ENCODE measurements around the gene FRMPD4.

FRMPD4 gene

DNA sequence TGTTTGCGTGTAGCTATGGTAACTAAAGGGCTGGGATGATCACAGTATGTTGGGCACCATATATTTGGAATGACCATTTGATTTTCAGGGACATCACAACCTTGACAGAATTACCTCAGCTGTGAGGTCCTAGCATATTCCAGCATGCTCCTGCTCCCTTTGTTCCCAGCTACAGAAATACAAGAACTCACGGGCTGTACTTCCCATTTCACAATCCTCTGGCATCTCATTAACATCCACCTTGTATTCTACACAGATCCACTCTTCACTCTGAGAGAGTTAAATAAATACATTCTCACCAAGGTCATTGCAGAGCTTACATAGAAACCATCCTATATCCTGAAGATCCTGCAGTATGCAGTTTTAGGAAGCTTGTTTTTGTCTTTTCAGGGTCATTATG is 169.7 kb downstream of the FRMPD4 start:
- no peak for FAIRE-seq

DNA sequence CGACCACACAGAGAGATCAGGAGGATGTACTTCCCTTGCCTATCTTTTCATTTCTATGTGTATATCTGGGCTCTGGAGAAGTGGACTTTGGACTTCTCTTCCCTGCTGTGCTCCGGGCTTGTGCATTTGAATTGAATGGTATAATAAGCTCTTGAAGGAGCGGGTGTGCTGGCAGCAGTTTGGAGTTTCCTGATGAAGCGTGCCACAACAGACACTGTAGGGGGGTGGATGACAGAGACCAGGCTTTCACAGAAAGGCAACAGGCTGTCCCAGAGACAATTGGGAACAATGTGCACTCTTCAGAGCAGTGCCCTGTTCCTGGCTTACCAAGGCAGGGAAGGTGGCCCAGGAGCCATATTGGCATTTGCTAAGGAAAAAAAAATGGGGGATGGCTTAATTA is 170.1 kb downstream of the FRMPD4 start:
- no peak for FAIRE-seq

DNA sequence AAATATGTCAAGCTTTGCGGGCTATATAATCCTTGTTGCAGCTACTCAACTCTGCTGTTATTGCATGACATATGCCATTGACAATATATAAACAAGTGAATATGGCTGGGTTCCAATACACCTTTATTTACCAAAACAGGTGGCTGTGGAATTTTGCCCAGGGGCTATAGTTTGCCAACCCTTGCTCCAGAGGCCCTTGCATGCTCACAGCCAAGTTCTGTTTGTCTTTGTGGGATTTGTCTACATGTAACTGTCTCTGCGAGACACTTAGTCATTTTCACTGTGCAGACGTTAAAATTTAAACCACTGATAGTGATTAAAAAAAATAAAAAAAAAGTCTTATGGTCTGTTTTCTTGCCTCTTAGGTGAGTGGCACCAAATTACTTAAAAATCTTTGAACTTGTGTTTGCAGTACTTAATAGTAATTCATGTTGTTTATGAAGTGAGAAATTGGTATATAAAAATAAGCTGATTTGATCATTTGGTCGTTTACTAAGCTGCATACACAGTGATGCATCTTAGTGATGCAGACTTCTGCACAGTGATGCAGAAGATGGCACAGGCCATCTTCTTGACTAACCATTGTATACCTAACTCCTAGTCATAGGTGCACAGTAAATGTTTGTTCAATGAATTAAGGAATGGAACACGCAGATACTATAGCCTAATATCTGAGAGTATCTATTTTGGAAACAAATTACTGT is 170.9 kb downstream of the FRMPD4 start:
- no peak for FAIRE-seq

DNA sequence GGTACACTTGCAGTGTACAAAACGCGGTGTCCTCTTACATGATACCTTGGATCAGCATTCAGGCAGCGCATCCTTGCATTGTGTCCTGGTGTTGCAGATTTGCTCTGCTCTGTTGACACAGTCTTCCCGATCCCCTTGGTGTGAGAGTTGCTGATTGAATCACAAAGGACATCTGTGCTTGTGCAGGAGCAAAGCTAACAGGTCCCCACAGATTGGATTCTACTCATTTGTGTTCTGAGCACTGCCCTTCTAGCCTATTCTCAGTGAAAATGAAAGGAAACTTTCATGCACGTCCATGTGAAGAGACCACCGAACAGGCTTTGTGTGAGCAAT is 171.4 kb downstream of the FRMPD4 start:
- no peak for FAIRE-seq

DNA sequence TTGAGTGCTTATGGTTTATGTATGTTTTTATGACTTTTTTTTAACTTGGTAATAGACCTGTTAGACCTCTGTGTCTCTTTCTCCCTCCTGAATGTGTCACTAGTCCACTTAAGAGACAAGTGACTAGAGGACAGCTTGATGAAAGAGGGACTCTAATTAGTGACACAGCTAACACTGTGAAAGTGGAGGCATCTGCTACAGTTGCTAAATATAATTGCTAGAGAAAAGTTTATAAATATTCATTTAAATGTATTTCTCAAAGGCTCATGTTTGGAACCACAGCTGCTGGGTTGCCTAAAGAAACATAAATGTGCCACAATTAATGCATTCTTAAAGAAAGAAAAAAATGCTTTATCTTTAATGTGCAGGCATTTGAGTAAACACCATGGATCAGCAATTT is 176.4 kb downstream of the FRMPD4 start:
- no peak for FAIRE-seq

DNA sequence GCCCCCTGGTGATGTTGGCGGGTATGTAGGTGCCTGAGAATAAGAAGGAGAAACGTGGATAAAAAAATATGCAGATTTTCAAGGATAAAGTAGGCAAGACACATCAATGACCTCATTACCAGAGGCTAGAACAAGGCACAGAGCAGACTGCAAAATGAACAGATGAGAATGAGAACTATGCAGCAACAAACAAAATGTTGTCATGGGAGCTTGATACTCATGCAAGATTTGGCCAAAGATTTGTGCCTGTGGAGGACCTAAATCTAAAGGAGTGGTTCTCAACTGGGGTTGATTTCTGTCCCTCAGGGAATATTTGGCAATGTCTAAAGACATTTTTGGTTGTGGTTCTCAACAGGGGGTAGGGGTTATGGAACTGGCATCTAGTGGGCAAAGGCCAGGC is 177.3 kb downstream of the FRMPD4 start:
- FAIRE-seq, result no peak

DNA sequence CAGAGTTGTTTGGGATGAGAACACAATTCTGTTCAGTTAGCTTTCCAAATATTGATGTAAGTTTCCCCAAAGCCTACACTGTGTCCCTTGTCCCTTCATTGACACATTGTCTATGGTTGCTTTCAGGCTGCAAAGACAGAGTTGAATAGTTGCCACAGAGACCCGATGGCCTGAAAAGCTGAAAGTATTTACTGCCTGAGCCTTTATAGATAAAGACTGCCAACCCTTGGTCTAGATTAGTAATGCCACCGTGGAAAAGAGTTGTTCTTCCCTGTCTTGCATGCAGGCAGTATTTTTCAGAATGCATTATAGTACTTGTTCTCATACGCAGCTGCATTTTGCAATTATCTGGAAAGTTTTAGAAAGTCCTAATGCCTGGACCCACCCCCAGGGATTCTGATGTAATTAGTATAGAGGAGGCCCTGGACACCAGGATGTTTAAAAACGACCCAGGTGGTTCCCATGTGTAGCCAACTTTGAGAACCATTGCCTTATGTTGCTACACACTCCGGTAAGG is 180.8 kb downstream of the FRMPD4 start:
- no peak for FAIRE-seq

DNA sequence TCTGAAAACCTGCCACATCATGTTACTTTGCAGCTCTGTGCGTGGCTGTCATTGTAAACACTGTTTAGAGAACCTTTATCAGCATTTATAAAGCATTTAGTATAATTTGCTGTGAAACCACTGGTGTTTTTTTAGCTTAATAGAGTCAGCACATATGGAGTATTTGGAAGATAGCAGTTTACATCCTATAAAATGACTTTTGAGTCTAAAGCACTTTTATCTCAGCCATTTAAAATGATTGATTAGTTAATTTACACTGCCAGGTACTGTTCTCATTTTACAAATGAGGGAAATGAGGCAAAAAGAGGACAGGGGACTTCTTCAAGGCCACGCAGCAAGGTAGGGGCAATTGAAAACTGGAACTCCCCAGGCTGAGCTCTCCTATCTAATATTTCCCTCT is 181.7 kb downstream of the FRMPD4 start:
- FAIRE-seq, result no peak

DNA sequence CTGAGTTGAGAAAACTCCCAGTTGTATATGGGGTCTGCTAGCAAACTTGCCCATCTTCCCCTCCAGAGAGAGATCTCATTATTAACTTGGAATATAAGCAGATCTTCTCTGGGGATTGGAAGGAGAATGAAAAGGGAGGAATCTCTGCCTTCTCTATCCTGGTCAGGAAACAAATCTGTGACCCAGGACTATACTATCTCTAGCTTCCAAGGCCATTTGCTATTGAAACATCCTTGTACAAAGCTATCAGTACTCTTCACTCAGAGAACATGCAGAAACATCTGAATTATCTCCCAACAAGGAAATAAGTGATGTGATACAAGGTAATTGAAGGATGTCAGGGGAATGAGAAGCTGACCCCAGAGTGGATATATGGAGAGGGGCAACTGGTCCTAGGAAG is 183.8 kb downstream of the FRMPD4 start:
- FAIRE-seq, result no peak

DNA sequence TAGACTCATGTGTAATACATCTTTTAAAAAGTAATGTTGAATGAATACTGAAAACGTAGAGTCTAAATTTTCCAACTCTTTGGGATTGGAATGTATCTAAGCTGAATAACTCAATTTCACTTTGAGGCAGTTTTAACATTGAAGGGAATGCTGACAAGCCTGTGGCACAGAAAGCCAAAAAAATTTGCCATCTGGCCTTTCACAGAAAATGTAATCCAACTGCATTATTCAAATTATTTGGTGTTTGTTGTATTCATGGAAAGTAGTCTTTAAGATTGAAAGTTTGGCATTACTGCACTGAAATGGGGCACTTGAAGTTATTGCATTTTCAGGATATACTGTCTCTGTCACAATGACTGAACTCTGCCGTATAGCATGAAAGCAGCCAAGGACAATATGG is 186.9 kb downstream of the FRMPD4 start:
- FAIRE-seq, result no peak

DNA sequence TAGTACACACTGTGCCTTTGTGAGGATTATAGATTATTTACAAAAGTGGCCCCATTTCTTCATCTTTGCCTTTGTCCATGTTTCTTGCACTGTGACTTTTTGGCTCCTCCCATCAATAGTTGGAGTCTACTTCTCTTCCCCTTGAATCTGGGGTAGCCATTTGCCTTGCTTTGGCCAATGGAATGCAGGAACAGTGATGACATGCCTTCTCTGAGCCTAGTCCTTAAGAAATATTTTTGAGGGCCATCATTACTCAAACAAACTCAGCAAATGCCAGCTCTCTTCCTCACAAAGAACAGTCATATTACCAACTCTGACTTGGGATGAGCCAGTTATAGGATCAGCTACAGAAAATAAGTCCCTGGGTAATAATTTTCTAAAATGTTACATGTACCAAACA is 189.6 kb downstream of the FRMPD4 start:
- FAIRE-seq, result no peak

DNA sequence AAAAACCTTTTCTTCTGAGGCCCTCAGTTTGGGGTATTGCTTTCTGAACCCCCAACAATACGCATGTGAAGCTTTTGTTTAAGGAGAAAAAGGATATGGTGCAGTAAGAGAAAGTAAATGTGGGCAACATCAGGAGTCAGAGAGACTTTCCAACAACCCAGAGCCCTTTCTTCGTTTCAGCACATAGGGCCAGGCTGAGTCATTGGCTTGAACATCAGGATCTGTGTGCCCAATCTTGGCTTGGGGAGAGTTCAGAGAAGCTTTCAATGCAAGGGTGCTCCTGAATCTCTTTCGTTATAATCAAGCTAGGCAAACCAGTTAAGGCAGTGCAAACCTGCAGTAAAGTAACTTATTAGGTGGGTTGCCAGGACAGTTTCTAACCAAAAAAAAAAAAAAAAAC is 191.2 kb downstream of the FRMPD4 start:
- no peak for FAIRE-seq

DNA sequence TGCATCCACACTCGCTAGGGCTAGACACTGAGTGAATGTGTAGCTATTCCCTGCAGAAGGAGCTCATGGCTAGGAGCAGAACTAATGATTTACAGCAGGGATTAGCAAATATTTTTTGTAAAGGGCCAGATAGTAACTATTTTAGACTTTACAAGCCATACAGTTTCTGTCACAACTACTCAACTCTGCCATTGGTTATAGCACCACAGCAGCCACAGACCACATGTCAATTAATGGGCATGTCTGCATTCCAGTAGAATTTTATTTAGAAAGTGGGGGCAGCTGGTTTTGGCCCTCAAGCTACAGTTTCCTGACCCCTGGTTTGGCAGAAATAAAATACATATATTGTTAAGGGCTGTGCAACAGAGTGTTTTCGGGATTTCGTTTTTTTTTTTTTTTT is 192.6 kb downstream of the FRMPD4 start:
- no peak for FAIRE-seq

DNA sequence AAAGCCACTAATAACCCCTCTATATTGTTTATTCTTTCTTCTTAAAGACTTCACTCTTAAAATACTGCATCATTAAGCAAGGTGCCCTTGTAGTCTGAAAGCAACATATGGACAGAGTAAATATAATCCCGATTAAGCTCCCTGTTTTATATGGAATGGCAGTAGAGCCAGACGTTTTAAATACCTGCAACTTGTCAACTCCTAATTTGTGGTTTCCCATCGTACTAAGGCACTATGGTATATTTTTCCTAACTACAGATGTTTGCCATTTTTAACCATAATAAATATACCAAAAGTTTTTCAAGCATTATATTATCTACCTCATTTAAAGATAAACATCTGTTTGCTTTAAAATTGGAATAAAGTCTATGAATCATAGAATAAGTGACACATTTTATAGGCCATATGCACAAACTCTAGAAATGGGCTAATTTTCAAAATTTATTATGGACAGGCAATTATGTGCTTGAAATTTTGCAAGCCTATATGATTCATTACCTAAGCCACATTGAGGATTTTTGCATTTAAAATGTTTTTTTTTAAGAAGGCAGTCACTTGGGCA is 194.6 kb downstream of the FRMPD4 start:
- FAIRE-seq, result no peak

DNA sequence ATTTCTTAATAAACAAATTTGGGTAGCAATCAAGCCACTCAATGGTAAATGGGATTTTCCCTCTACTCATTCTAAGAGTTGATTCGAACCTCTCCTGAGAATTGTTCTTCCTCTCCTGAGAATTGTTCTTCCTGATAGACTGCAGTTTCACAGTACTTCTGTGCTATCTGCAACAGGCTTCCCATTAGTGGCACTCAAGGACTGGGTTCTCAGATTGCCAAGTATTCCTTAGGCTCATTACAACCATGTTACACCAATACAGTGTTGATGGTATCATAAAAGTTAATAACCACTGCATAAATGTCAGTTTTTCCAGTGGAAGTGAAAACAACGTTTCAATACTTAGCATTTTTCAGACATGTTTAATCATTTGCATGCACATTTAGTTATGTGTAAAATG is 201.6 kb downstream of the FRMPD4 start:
- FAIRE-seq, result no peak

DNA sequence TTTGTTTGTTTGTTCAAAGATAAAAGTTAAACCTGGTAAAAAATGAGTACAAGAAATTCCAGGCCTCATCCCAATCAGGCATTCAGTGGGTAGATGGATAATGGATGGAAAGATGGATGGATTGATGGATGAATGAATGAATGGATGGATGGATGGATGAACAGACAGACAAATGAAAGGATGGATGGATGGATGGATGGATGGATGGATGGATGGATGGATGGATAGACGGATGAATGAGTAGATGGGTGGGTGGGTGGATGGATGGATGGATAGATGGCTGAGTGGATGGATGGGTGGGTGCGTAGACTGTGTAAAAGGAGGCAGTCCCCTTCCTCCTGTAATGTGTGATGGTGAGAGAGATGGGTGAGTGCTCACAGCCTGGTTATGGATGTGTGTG is 206.7 kb downstream of the FRMPD4 start:
- no peak for FAIRE-seq

DNA sequence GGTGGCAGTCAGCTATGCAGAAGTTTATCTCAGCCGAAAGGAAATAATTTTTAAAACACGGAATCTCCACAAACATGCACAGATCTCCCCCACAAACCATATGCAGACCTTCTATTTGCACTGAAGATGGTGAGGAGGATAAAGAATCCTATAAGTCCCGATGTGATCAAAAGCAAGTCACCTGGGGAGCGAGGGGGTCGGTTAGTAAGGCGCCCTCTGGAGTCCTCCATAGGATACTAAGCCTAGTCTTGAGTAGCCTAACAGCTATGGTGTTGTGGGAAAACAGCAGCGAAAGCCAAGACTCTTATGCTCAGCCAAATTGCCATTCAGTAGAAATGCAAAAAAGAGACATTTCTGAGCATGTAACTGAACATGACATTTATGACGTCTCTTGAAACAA is 210.9 kb downstream of the FRMPD4 start:
- FAIRE-seq, result no peak

DNA sequence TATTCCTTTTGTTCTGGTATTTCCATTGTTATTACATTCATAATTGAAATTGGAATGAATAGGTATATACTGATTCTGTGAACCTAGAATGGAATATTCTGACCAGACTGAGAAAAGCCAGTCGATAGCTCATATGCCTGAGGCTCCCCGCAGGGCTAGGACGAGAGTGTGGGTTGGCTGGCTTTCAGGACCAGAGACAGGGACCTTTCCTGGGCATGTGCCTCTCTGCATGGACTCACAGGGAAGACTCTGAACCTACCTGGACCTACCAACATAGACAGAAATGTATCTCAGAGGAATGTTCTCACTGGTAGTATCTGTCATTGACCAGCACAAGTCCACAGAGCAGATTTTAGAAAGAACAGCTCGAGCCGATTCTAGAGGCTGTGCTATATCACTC is 214.6 kb downstream of the FRMPD4 start:
- no peak for FAIRE-seq

DNA sequence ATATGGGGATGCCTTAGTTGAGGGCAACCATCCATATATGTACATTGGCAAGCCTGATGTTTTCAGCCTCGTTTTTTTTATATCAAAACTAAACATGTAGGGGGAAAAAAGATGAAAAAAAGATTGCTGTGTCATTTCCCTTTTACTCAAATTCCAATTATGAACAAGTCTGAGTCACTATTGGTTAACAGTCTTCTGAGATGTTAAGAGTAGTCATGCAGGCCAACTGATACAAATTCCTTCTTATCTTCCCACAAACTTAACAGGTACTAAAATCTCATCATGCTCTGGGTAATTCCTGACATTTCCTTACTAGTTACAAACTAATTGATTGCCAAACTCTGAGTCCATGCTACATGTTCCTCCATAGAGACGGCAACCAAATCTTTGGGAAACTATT is 222.1 kb downstream of the FRMPD4 start:
- FAIRE-seq, result no peak

DNA sequence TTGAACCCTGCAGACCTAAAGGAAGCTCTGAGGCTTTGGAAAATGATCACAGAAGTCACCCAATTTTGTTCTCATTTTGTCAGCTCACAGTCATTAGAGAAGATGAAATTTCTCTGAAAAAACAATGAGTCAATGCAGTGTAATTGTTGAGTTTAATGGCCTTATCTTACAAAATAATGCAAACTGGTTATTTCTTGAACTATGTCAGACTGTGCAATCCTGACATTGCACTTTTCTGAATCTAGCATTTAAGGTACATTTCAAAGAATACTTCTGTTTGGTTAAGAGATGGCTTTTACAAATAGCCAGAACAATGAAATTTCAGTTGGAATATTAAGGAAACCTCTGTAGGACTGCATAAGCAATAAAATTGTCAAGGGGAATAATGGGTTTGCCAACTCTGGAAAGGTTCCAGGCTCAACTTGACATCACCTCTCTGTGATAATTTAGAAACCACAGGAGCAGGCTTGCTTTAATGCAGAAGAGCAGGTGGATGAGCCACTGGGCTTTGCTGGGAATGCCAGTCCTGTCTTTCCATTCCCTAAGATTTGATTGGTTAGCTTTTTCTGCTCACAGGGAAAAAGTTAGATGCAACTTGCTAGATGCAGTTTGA is 222.8 kb downstream of the FRMPD4 start:
- no peak for FAIRE-seq

DNA sequence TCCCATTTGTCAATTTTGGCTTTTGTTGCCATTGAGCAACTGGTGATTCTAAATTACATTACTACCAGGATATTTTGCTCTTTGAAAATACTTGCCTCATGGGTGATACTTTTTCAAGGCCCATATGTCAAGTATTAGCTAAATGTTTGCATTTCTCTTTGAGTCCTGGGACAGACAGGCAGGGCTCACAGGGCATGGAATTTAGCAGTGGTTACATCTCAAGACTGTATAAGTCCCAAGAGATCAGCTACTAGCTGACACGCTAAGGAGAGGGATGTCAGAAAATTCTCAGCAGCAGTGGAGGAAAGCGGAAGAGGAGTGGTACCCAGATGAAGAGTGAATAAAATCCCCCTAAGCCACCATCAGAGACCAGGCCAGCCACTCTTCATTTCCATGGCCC is 224.9 kb downstream of the FRMPD4 start:
- no peak for FAIRE-seq

DNA sequence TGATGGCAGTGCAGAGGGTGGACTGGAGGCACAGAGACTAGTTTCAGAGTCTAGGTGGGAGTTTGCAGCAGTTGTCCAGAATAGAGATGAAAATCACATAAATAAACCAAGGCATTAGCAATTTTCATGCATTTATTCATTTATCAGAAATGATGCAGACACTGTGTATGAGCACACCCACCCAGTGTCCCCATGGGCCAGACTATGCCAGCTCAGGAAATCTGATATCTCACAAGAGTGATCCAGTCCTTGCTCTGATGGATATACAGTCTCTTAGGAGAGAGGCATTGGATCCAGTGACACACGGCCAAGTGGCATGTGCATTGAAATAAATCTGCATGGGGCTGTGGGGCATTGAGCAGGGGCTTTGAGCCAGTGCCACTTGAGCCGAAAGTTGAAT is 228.2 kb downstream of the FRMPD4 start:
- FAIRE-seq, result no peak

DNA sequence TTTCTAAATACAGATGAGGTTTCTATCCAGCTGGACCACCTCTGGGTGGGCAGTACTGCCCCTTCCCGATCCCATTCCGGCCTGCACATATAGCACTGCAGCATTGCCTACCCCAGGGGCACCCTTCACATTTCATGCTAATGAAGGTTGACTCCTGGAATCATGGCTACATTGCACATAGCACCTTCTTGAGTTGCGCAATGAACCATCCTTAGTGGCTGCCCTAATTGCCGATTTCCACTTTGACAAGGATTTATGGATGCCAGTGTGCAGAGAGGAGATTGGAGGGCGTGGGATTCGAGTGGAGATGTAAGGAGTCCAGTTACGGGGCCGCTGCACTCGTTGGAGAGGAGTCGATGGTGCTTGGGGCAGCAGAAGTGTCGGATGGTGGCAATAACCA is 229.0 kb downstream of the FRMPD4 start:
- FAIRE-seq, result no peak

DNA sequence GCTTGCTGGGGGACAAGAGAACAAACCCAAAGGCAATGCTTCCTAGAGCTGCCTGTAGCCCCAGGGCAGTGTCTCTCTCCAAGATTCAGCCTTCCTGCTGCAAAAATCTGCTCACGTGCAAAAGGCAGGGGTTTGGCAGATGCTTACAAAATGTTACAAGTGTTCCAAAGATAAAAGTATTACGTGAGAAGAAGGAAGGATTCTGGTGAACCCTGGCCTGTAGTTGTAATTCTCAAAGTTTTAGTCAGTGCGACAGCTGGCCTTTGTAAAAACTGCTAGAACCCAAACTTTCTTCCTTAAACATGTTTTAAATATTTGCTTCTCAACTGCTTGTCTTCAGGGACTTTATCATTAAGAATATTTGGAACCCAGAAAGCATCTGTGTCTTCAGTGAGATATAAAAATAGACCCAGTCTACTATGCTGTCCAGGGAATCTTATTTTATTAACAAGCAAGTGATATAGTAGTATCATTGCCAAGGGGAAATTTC is 232.3 kb downstream of the FRMPD4 start:
- no peak for FAIRE-seq

DNA sequence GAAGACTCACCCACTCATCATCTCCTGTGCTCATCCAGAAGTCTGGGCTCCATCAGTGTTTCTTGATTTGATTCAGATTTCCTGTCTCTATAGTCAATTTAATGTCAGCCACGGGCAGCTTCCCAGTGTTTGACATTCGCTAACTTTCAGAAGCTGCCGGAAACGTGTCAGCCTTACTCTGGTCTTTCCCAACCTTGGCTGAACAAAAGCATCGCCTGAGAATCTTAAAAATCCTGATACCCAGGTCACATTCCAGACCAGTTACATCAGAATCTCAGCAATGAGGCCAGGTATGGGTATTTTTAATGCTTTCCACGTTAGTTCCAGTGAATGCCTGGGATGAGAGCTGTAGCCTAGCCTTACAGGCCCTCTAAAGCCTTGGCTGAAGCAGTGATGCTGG is 233.8 kb downstream of the FRMPD4 start:
- no peak for FAIRE-seq

All from endometrium (tissue), 2 donors.